Measurements from ENCODE around the gene PPP2R2D.

- TF ChIP-seq, protein P1, sequence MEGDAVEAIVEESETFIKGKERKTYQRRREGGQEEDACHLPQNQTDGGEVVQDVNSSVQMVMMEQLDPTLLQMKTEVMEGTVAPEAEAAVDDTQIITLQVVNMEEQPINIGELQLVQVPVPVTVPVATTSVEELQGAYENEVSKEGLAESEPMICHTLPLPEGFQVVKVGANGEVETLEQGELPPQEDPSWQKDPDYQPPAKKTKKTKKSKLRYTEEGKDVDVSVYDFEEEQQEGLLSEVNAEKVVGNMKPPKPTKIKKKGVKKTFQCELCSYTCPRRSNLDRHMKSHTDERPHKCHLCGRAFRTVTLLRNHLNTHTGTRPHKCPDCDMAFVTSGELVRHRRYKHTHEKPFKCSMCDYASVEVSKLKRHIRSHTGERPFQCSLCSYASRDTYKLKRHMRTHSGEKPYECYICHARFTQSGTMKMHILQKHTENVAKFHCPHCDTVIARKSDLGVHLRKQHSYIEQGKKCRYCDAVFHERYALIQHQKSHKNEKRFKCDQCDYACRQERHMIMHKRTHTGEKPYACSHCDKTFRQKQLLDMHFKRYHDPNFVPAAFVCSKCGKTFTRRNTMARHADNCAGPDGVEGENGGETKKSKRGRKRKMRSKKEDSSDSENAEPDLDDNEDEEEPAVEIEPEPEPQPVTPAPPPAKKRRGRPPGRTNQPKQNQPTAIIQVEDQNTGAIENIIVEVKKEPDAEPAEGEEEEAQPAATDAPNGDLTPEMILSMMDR (IDR thresholded peaks at IDR 0.05) = no peak
- TF ChIP-seq POLR2A (IDR thresholded peaks at IDR 0.05) (no peak), POLR2AphosphoS5 (IDR thresholded peaks at IDR 0.05) (no peak)
Observed at GRCh38 chr10:131865223-131865917, 35.4 kb upstream of the PPP2R2D start.
